GM23338 (cell line): ENCODE measurements around the gene TCEANC.
A peak's percentile ranks its signal among the peaks of the same experiment; 100 is the strongest.

Experiments
- CREB1 ChIP-seq: fragments of 250-450 bp; sonication (Bioruptor Pico); IDR thresholded peaks from 2 replicates; pipeline ENCODE4 v1.5.0; 2020; ENCODE audit warnings: low read depth, mild to moderate bottlenecking, moderate library complexity
- CTCF ChIP-seq, 2 experiments: fragments of 200-600 bp in 1 of 2; sonication (generic) in 1 of 2; conservative IDR thresholded peaks; 2 replicates each; pipeline versions ENCODE4 v1.5.1 to v1.6.1; 2016 to 2017; ENCODE audit warnings: antibody characterized with exemption in 2 of 2, low read depth in 2 of 2, mild to moderate bottlenecking in 2 of 2, moderate library complexity in 1 of 2
- EZH2 ChIP-seq: fragments of 200-600 bp; sonication (generic); IDR thresholded peaks from one replicate; pipeline ENCODE4 v1.8.0; 2017; ENCODE audit warnings: antibody characterized with exemption, mild to moderate bottlenecking, low read depth; ENCODE audit not compliant: unreplicated experiment
- EZH2phosphoT487 ChIP-seq: fragments of 200-600 bp; sonication (generic); IDR thresholded peaks from one replicate; pipeline ENCODE4 v1.8.1; 2018; ENCODE audit warnings: antibody characterized with exemption; ENCODE audit not compliant: unreplicated experiment
- JUNB ChIP-seq: IDR thresholded peaks from one replicate; pipeline ENCODE4 v1.6.1; 2016; ENCODE audit warnings: antibody characterized with exemption; ENCODE audit not compliant: unreplicated experiment
- NANOG ChIP-seq: IDR thresholded peaks from 2 replicates; pipeline ENCODE4 v1.6.1; 2016; ENCODE audit warnings: antibody characterized with exemption, borderline replicate concordance
- POLR2AphosphoS5 ChIP-seq: IDR thresholded peaks from 2 replicates; pipeline ENCODE4 v1.6.1; 2016; ENCODE audit warnings: antibody characterized with exemption, low read depth
- REST ChIP-seq: IDR thresholded peaks from one replicate; pipeline ENCODE4 v1.6.1; 2018; ENCODE audit warnings: antibody characterized with exemption; ENCODE audit not compliant: unreplicated experiment
- STAT1 ChIP-seq: IDR thresholded peaks from one replicate; pipeline ENCODE4 v1.6.1; 2016; ENCODE audit warnings: antibody characterized with exemption; ENCODE audit not compliant: unreplicated experiment
- ZNF114 ChIP-seq: fragments of 250-450 bp; sonication (Bioruptor Pico); IDR thresholded peaks from 2 replicates; pipeline ENCODE4 v1.5.0; 2020; ENCODE audit warnings: mild to moderate bottlenecking, moderate library complexity
- ZNF331 ChIP-seq: fragments of 250-450 bp; sonication (Bioruptor Pico); IDR thresholded peaks from 2 replicates; pipeline ENCODE4 v1.5.0; 2020; ENCODE audit warnings: low read depth, mild to moderate bottlenecking, moderate library complexity
- ZNF462 ChIP-seq: fragments of 250-450 bp; sonication (Bioruptor Pico); IDR thresholded peaks from 2 replicates; pipeline ENCODE4 v1.5.0; 2020; ENCODE audit warnings: mild to moderate bottlenecking, moderate library complexity

GRCh38 chrX:13690836-13691235, 37.9 kb downstream of the TCEANC start:
- TF ChIP-seq EZH2: no peak
- TF ChIP-seq CTCF (conservative IDR thresholded peaks at IDR 0.05; ENCODE audit: low read depth in 2 of 2): peak in 1 of 2 experiments; percentile 35; a peak in 3 of 4 replicates
- TF ChIP-seq POLR2AphosphoS5: no peak
- no peak for TF ChIP-seq ZNF331 (CRISPR knock-in tag)
- TF ChIP-seq EZH2phosphoT487: no peak
- no peak for TF ChIP-seq ZNF114 (CRISPR knock-in tag)
- no peak for TF ChIP-seq REST
- no peak for TF ChIP-seq JUNB
- TF ChIP-seq ZNF462: no peak
- TF ChIP-seq CREB1 (CRISPR knock-in tag): no peak
- no peak for TF ChIP-seq STAT1
- no peak for TF ChIP-seq NANOG
